Body of pancreas (tissue), 4 donors: ENCODE measurements around the gene FAM83C.

Experiments
- CTCF ChIP-seq, 7 experiments: fragments of 450-650 bp in 4 of 7; fragments of 200-600 bp in 3 of 7; sonication (generic) in 3 of 7; IDR thresholded peaks; one replicate each; pipeline ENCODE4 v1.5.1; 2016 to 2019; ENCODE audit warnings: antibody characterized with exemption in 7 of 7
- POLR2A ChIP-seq, 3 donors: fragments of 450-650 bp; IDR thresholded peaks; one replicate each; pipeline ENCODE4 v1.6.1; 2016; ENCODE audit warnings: antibody characterized with exemption in 3 of 3, mild to moderate bottlenecking in 2 of 3

GRCh38 chr20:35311409-35311808 lies 19.2 kb upstream of the FAM83C start:
- TF ChIP-seq CTCF (IDR thresholded peaks at IDR 0.05) (no peak), POLR2A (IDR thresholded peaks at IDR 0.05) (no peak)
